ENCODE measurements around the gene AKNA. TPM values are rescaled to one million over a fixed set of nuclear protein-coding genes. Genes with fewer than 3 reads are reported as not detected.
"Not testable (repeated sequence)": the region's sequence is repeated elsewhere in the genome, so short reads cannot be mapped to it uniquely, and the experiment has no call there.

AKNA gene
- total RNA-seq, 1 donor from 2014 or later: 14.6 TPM

- TF ChIP-seq CTCF (conservative IDR thresholded peaks at IDR 0.05; ENCODE audit: low read depth, low read length): no peak
- DNase-seq (ENCODE audit: low read depth): no peak
- no peak overlapping the region for H3K4me3 ChIP-seq (ENCODE audit: low read depth, low read length)
These were observed 63.3 kb downstream of the AKNA start for GRCh38 chr9:114324492-114324891.

GRCh38 chr9:114323849-114324248, 63.9 kb downstream of the AKNA start:
- H3K4me3 ChIP-seq (ENCODE audit: low read depth, low read length); DNase-seq (ENCODE audit: low read depth): not testable (repeated sequence)

GRCh38 chr9:114322831-114323531, 64.8 kb downstream of the AKNA start, which contains the start of gene ORM1:
TSS of gene ORM1 (plus strand) at chr9:114323098. CDS start at chr9:114323134, 36 bp downstream.
- H3K4me3 ChIP-seq (ENCODE audit: low read depth, low read length); DNase-seq (ENCODE audit: low read depth): not testable (repeated sequence)

GRCh38 chr9:114322160-114322818, 65.5 kb downstream of the AKNA start:
- not testable (repeated sequence) for H3K4me3 ChIP-seq (ENCODE audit: low read depth, low read length); DNase-seq (ENCODE audit: low read depth)

GRCh38 chr9:114321759-114322158, 66.0 kb downstream of the AKNA start:
- DNase-seq (ENCODE audit: low read depth): no peak
- TF ChIP-seq CTCF (conservative IDR thresholded peaks at IDR 0.05; ENCODE audit: low read depth, low read length): no peak
- no peak overlapping the region for H3K4me3 ChIP-seq (ENCODE audit: low read depth, low read length)

- not testable (repeated sequence) for DNase-seq (ENCODE audit: low read depth); H3K4me3 ChIP-seq (ENCODE audit: low read depth, low read length)
These were observed 67.1 kb downstream of the AKNA start for GRCh38 chr9:114320710-114321109.

- DNase-seq (ENCODE audit: low read depth): no peak
- TF ChIP-seq CTCF (conservative IDR thresholded peaks at IDR 0.05; ENCODE audit: low read depth, low read length): no peak
- no peak overlapping the region for H3K4me3 ChIP-seq (ENCODE audit: low read depth, low read length)
These were observed 68.6 kb downstream of the AKNA start for GRCh38 chr9:114319147-114319546.

- TF ChIP-seq CTCF (conservative IDR thresholded peaks at IDR 0.05; ENCODE audit: low read depth, low read length): no peak
- H3K4me3 ChIP-seq (ENCODE audit: low read depth, low read length): no peak overlapping the region
- no peak for DNase-seq (ENCODE audit: low read depth)
These were observed 69.4 kb downstream of the AKNA start for GRCh38 chr9:114318416-114318815.

- no peak overlapping the region for H3K4me3 ChIP-seq (ENCODE audit: low read depth, low read length)
- DNase-seq (ENCODE audit: low read depth): no peak
- TF ChIP-seq CTCF (conservative IDR thresholded peaks at IDR 0.05; ENCODE audit: low read depth, low read length): no peak
These were observed 70.0 kb downstream of the AKNA start for GRCh38 chr9:114317665-114318357.

All from epithelial cell of proximal tubule (primary cell).